NCI-H1417 (cell line): ENCODE results near the gene GRM1.

Experiments used
- DNase-seq, 3 experiments: peaks; one replicate each; lab custom pipeline; 2025; lab: John Stamatoyannopoulos, UW

Gene GRM1

DNA sequence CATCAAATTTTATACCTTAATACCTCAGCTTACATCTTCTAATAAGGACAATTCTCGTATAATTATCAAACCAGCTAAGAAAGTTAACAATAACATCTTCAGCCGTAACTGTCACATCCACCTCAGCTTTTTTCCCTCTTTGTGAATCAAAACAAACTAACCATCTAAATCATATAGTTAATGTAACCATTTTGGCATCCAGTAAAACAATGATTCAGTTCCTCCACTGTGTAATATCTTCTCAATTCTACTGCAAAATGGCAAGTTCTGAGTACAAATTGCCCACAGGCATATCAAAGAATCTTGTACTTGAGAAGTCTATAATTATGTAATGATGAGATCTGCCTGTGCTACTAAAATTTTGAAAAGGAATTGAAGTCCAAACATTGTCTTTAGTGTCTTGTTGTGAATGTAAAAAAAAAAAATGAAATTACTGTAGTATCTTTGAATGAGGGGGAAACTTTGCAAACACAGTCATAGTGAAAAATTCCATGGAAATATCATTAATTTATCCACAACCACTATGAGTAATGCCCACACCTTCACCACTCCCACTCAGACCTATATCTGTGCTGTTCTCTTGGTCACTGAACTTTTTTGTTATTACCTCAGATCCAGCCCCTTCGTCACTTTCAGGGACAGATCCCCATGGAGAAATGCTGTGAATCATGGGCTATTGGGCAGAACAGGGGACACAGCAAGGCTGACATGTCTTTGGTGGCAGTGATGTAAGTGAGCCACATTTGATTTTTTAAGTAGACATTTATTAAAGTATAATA lies 336.1 kb downstream of the GRM1 start:
- no peak for DNase-seq

DNA sequence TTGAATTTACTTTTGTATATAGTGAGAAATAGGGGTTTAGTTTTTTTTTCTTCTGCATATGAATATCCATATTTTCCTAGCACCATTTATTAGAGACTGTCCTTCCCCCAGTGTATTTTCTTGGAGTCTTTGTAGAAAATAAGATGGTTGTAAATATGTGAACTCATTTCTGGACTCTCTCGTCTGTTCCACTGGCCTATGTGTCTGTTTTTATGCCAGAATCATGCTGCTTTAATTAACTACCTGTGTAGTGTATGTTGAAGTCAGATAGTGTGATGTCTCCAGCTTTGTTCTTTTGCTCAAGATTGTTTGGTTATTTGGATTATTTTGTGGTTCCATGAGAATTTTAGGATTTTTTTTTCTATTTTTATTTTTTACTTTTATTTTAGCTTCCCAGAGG lies 338.2 kb downstream of the GRM1 start:
- no peak for DNase-seq

DNA sequence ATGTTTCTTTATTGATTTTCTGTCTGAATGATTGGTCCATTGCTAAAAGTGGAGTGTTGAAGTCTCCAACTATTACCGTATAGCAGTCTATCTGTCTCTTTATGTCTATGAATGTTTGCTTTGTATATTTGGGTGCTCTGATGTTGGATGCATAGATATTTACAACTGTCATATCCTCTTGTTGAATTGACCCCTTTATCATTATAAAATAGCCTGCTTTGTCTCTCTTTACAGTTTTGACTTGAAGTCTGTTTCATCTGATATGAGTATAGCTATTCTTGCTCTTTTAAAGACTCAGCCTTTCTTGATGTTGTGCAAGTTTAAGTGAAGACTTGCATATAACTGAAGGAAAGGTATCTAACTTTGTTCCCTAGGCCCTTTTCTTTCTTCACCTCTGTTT lies 341.0 kb downstream of the GRM1 start:
- DNase-seq: no peak

DNA sequence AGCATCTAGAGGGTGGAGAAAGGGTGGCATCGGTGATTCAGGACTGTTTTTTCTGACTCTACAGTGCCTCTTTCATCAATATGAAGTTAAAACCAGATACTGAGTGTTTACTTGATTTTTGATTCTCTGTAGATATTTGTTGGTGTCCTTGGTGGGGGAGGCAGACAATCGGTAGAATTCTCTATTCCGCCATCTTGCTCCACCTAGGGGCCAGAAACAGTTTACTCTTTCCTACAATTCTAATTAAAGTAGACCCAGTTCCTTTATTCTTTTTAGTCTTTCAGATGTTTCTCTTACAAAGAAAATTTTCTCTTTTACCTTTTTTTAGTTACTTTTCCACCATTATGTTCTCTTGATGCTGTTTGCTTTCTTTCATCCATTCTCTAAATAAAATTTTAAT lies 352.6 kb downstream of the GRM1 start:
- no peak for DNase-seq

DNA sequence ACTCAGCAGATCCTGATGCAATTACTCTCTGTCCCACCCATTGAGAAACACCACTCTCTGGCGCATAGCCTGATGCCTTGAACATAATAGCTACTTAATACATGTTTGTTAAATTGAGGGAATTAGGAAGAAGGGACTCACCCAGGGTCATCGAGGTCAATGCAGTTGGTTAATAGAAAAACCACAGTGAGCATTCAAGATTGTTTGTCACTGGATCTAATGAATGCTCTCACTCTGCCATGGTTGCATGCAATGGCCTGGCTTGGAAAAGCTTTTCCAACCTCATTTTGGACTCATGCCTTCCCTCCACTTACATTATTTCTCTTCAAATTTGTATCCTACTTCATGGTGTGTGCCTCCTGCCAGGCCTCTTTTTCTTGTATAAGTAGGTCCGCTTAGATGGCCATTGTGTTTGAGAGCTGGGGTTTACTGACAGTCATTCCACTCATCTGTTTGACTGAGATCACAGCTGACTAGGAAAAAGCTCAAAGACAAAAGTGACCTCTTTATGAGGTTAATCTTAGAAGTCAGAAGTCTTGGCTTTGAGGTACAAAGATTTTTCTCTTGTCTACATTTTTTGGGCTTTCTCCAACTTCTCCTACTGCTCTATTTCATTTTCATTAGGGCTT lies 360.0 kb downstream of the GRM1 start:
- peak in 1 of 3 experiments; percentile 11 for DNase-seq

DNA sequence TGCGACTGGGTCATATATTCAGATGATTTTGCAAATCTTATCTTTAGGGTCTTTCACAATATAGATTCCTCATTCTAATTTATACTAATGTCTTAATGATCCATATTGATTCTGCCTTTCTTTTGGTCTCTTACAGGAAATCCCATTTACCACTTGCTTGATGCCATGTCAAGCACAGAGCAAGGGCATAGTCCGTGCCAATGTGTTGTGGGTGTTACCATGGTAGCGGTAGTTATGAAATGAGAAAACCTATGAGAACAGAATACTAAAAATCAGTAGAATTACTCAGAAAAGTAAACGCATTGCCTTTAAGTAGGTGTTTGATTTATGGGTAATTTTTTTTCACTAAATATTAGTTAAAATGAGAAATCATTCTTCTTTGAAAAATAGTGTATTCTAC lies 360.9 kb downstream of the GRM1 start:
- no peak for DNase-seq

DNA sequence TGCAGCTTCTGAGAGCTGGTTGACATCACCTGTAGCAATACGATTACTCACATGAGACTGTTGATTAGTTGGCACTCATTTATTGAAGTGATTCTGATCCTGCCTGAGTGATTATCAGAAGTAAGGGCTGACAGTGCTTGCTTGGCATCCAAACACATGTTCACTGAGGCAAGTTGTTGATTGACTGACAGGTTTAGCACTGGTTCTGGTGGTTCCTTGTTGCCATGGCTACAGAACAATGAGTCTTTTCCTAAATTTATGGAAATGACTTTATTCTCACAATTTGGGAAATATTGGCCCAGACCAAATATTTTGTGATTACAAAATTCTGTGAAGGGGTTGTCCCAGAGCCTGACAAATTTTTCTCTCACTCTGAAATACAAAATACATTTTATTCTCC lies 368.8 kb downstream of the GRM1 start:
- DNase-seq: no peak

DNA sequence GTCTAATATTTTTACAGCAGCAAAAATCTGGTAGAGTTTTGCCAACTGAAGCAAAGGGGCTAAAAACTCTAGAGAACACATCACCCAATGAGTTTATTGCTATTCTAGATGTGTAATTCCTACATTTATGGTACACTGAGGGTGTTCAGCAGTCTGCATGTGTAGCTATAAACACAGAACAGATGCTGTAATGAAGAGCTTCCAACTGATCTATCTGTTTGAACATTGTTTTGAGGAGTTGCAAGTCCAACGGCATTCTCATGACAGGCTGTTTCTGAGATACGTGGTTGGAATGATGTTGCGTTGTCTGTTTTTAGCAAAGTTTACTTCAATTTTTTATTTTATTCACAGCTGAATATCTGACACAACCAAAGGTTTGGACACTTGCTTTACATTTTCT lies 373.6 kb downstream of the GRM1 start:
- no peak for DNase-seq

DNA sequence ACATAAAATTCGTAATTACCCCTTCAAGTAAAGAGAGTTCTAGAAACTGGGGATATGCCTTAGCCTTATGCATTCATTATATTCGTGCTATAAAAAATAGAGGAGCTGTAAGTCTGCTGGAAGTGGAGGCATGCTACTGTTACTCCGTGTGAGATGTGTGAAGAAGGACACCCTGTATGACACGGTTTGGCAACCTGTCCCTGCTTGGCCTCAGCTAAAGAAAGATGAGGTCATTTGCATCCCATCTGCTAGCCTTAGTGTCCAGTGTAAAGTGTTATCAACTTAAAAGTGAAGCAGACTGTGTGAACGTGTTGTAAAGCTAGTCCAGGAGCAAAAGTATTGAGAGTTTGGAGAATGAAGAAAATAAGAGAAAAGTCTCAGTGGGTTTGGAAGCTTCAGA lies 379.7 kb downstream of the GRM1 start:
- DNase-seq: no peak

DNA sequence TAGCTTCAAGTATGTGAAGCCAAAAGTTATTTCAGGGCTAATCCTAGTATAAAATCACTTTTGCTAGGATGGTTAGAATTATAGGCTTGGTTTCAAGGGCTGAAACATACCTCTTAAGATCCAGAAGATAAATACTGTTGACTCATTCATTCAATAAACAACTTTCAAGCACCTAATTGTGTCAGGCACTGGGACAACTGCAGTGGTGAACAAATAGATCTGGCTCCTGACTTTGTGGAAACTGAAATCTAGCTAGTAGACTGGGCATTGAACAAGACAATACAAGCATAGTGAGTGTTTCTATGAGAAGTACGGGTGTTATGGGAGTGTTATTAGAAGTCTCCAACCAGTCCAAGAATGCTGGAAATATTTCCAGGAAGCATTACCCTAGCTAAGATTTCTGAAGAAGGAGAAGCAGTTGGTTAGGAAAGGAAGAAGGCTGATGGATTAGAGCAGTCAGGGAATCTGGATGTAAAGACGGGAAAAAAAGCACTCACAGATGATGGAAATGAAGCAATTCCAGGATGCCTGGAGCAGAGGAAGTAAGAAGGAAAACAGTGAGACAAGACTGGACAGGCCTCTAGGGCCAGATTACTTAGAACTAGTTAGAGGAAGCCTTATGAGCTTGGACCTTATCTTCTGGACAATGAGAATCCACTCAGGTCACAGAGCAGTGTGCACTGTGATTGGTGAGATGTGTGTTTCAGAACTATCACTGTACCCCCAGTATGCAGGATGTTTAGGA lies 382.2 kb downstream of the GRM1 start:
- peak in 1 of 3 experiments; percentile 64 for DNase-seq

DNA sequence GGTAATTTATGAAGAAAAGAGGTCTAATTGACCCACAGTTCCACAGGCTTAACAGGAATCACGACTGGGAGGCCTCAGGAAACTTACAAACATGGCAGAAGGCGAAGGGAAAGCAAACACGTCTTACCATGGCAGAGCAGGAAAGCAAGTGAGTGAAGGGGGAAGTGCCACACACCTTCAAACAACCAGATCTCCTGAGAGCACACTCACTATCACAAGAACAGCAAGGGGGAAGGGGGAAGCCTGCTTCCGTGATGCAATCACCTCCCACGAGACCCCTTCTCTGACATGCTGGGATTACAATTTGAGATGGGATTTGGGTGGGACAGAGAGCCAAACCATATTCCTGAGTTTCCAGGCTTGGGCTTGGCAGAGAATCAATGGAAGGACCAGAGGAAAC lies 390.7 kb downstream of the GRM1 start:
- no peak for DNase-seq

DNA sequence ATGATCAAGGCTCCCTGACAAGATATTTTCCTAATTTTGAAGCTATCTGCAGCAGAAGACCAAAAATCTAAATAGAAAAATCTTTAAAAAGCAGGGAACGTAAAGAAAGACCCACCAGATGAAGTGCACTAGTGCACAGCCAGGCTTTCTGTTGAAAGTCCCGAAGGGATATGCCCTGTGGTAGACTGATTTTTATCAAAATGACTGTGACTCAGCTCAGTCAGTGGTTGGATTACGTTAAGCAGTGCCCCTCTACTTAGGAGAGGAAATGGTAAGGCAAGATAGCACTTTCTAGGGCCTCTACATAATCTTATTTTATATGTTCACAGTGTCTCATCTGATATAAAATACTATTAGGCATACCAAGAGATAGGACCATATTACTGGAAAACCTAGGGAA lies 391.4 kb downstream of the GRM1 start:
- no peak for DNase-seq

DNA sequence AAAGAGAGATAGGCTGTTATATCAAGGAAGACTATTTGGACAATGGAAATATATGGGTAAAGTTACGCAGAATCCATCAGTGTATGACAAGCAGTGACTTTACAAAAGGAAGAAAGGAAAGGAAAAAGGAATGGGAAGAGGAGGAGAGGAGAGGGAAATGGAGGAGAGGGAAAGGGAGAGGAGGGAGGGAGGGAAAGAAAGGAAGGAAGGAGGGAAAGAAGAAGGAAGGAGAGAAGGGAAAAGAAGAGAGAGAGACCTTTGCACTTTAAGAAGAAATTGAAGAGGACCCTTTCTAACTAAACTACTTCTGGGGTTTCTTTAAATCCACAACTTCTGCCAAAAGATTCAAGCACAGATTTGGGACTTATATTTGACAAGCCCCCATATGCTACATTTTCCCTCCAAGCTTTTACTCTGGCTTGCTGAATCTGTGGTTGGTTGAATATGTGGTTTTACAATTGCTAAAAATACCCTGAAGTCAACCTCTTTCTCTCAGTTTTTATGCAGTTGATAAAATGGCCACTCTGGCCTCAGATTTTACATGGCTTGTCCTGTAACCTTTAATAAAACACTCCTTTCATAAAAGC lies 394.0 kb downstream of the GRM1 start:
- DNase-seq: no peak

DNA sequence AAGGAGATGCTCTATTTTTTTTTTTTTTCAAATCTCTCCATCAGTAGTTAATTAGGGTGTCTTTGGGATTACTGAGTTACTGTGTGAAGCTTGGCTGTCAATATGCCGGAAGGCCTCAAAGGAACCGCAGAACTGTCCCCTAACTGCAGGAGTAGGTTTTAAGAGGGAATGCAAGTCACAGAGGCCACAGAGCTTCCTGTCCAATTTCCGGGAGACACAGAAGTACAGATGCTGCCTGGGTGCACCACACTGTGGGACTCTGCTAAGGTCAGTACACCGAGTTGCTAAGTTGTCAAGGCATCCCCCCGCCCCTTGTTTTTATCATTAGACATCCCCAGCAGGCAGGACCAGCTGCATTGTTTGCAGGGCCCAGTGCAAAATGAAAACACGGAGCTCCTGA lies 394.6 kb downstream of the GRM1 start:
- DNase-seq: no peak

DNA sequence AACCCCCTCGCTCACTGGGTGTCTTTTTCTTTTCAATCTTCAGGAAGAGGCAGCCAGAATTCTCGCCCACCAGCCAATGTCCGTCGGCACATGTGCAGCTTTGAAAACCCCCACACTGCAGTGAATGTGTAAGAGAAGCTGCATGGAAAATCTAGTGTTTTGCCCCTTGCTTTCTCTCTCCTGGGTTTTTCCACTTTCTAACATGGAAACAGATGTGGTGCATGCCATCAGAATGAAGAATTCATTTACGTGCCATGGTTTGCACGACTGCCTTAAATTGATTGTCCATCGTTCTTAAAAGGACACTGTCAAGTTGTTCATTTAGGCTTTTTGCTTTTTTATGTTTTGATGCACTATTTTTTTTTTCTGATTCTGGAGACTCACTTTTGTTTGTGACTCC lies 397.7 kb downstream of the GRM1 start:
- DNase-seq: no peak

DNA sequence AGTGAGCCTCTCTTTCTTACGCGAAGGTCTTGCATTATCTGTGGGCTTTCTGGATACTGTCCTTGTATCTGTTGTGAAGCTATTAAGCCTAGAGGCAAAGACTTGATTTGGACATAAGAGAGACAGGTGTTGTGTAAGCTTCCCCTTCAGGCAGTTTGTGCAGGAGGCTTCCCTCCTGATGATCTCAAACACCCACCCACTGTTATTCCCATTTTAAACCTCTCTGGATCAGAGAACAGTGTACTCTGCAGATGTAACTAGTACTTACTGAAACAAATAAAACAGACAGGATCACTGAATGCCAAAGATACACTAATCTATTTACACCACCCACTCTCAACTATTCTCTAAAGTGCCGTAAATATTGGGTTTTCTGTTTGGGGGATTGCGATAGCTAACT lies 401.0 kb downstream of the GRM1 start:
- DNase-seq: peak in 2 of 3 experiments; percentile 36 to 61

DNA sequence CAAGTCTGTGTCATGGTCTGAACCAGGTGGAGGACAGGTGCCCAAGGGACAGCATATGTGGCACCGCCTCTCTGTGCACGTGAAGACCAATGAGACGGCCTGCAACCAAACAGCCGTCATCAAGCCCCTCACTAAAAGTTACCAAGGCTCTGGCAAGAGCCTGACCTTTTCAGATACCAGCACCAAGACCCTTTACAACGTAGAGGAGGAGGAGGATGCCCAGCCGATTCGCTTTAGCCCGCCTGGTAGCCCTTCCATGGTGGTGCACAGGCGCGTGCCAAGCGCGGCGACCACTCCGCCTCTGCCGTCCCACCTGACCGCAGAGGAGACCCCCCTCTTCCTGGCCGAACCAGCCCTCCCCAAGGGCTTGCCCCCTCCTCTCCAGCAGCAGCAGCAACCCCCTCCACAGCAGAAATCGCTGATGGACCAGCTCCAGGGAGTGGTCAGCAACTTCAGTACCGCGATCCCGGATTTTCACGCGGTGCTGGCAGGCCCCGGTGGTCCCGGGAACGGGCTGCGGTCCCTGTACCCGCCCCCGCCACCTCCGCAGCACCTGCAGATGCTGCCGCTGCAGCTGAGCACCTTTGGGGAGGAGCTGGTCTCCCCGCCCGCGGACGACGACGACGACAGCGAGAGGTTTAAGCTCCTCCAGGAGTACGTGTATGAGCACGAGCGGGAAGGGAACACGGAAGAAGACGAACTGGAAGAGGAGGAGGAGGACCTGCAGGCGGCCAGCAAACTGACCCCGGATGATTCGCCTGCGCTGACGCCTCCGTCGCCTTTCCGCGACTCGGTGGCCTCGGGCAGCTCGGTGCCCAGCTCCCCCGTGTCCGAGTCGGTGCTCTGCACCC lies 405.2 kb downstream of the GRM1 start:
- DNase-seq: peak in 1 of 3 experiments; percentile 27

DNA sequence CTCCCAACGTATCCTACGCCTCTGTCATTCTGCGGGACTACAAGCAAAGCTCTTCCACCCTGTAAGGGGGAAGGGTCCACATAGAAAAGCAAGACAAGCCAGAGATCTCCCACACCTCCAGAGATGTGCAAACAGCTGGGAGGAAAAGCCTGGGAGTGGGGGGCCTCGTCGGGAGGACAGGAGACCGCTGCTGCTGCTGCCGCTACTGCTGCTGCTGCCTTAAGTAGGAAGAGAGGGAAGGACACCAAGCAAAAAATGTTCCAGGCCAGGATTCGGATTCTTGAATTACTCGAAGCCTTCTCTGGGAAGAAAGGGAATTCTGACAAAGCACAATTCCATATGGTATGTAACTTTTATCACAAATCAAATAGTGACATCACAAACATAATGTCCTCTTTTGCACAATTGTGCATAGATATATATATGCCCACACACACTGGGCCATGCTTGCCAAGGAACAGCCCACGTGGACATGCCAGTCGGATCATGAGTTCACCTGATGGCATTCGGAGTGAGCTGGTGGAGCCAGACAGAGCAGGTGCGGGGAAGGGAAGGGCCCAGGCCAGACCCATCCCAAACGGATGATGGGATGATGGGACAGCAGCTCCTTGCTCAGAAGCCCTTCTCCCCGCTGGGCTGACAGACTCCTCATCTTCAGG lies 406.0 kb downstream of the GRM1 start:
- peak in 1 of 3 experiments; percentile 30 for DNase-seq

DNA sequence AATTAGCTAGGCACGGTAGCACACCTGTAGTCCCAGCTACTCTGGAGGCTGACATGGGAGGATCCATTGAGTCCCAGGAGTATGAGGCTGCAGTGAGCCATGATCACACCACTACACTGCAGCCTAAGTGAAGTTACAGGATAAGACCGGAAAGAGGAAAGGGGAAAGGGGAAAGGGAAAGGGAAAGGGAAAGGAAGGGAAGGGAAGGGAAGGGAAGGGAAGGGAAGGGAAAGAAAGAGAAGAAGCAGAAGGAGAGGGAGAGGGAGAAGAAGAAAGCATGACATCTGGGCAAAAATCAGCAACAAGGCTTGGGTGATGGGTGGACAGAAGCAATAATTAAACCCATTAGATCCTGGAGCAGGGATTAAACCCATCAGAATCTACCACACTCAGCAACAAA lies 413.0 kb downstream of the GRM1 start:
- no peak for DNase-seq

DNA sequence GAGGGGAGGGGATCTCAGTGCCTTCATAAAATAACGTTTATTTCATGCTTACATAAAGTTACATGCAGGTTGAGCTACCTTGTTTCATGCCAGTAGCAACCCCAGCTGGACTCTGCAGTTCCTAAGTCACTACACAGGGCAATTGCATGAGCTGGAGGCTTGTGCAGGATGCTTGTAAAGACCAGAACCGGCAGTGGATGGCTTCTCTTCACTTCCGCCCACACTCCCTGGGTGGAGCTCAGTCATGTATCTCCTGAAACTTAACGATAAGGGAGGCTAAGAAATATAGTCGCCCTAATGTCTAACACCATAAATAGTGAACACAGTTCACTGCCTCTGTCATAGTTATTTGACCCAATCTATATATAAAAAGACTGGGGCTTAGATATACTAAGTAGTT lies 415.3 kb downstream of the GRM1 start:
- DNase-seq: no peak

DNA sequence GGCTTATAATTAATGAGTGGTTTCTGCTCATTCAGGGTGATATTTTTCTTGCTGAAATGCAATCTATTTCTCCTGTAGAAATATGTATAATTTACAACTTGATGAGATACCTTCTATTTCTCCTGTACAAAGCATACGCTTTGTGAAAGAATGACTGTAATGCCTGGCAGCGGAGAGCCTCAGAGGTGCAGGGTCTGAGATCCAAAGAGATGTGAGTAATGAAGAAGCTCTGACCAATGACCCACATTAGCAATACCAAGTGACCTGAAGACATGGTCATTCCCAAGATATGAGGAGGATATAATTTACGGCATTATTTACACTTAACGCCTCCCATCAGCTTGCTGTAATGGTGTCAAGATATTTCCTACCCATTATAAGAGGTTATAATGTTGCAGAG lies 416.4 kb downstream of the GRM1 start:
- DNase-seq: no peak
